ENCODE measurements around the gene PCK1. TPM values are rescaled to one million over a fixed set of nuclear protein-coding genes. Genes with fewer than 3 reads are reported as not detected.

Gene PCK1
- total RNA-seq, 1 experiment from 2014 or later: 0.21 TPM

GRCh38 chr20:57584768-57585461 is 24.0 kb downstream of the PCK1 start:
- no peak for TF ChIP-seq CTCF (IDR thresholded peaks at IDR 0.05)
- TF ChIP-seq REST (IDR thresholded peaks at IDR 0.05; ENCODE audit: insufficient read depth in 1 of 2, low read depth in 2 of 2, low read length in 1 of 2): no peak
- TF ChIP-seq POLR2AphosphoS5 (IDR thresholded peaks at IDR 0.05; ENCODE audit: low read depth, low read length): no peak
- no peak for TF ChIP-seq SIN3A (IDR thresholded peaks at IDR 0.05; ENCODE audit: borderline replicate concordance, insufficient read depth, low read depth, low read length)
- TF ChIP-seq TCF7L2 (IDR thresholded peaks at IDR 0.05; ENCODE audit: low read depth, low read length): no peak
- Histone ChIP-seq H3K4me3 (ENCODE audit: low read depth in 2 of 2, low read length in 2 of 2) (no peak overlapping the region), H3K36me3 (ENCODE audit: control insufficient read depth, insufficient read depth, low read length) (no peaks in the 10 kb centered on the region), H3K27ac (ENCODE audit: low read length) (no peak overlapping the region), H3K9me3 (ENCODE audit: control insufficient read depth, insufficient read depth, low read depth, low read length) (no peaks in the 10 kb centered on the region), H3K27me3 (ENCODE audit: control insufficient read depth, insufficient read depth, low read length) (peaks cover 5% of the 10 kb centered on the region; the same call in 1 of the 2 replicates), H3K4me1 (ENCODE audit: control insufficient read depth, insufficient read depth, low read length) (peaks cover 5% of the 10 kb centered on the region)
- in situ Hi-C loops (cut with HindIII; ENCODE audit: low pct_unique_long_range_greater_than_20kb, low sequenced_read_pairs): no loop called here
- no TSS peak for BruUV-seq (replicated peaks)
- CTCF ChIA-PET: no interaction called here
- DNase-seq (ENCODE audit: low read depth, low spot score) (no peak), ATAC-seq (no peak)
- POLR2A ChIA-PET: no interaction called here
- intact Hi-C loops (cut with micrococcal nuclease; ENCODE audit: unreplicated experiment): no loop called here

- ChIA-PET CTCF (no interaction called here), POLR2A (no interaction called here)
- no peak overlapping the region for H3K27ac ChIP-seq (ENCODE audit: low read length)
- H3K4me1 ChIP-seq (ENCODE audit: control insufficient read depth, insufficient read depth, low read length): peaks cover 5% of the 10 kb centered on the region
- H3K9me3 ChIP-seq (ENCODE audit: control insufficient read depth, insufficient read depth, low read depth, low read length): no peaks in the 10 kb centered on the region
- no peak for DNase-seq (ENCODE audit: low read depth, low spot score)
- ATAC-seq: no peak
- no TSS peak for BruUV-seq (replicated peaks)
- intact Hi-C loops (cut with micrococcal nuclease; ENCODE audit: unreplicated experiment) (no loop called here), in situ Hi-C loops (cut with HindIII; ENCODE audit: low pct_unique_long_range_greater_than_20kb, low sequenced_read_pairs) (no loop called here)
- peaks cover 4% of the 10 kb centered on the region; the same call in 1 of the 2 replicates for H3K27me3 ChIP-seq (ENCODE audit: control insufficient read depth, insufficient read depth, low read length)
- H3K4me3 ChIP-seq (ENCODE audit: low read depth in 2 of 2, low read length in 2 of 2): no peak overlapping the region
- no peak for TF ChIP-seq POLR2AphosphoS5 (IDR thresholded peaks at IDR 0.05; ENCODE audit: low read depth, low read length)
- no peak for TF ChIP-seq REST (IDR thresholded peaks at IDR 0.05; ENCODE audit: insufficient read depth in 1 of 2, low read depth in 2 of 2, low read length in 1 of 2)
- no peak for TF ChIP-seq CTCF (IDR thresholded peaks at IDR 0.05)
- TF ChIP-seq TCF7L2 (IDR thresholded peaks at IDR 0.05; ENCODE audit: low read depth, low read length): no peak
- TF ChIP-seq SIN3A (IDR thresholded peaks at IDR 0.05; ENCODE audit: borderline replicate concordance, insufficient read depth, low read depth, low read length): no peak
- no peaks in the 10 kb centered on the region for H3K36me3 ChIP-seq (ENCODE audit: control insufficient read depth, insufficient read depth, low read length)
These were observed 24.7 kb downstream of the PCK1 start for GRCh38 chr20:57585466-57586213.

Data from Panc1 (cell line).